HG03354 (cell line): Measurements from ENCODE around the gene FASTKD3.
"Not testable (repeated sequence)": the region's sequence is repeated elsewhere in the genome, so short reads cannot be mapped to it uniquely, and the experiment has no call there.

ENCODE experiments used
- ATAC-seq: cut with Tn5 transposase; IDR thresholded peaks from one replicate; pipeline ENCODE4 v1.9.1; 2021; ENCODE audit warnings: mild to moderate bottlenecking; ENCODE audit not compliant: unreplicated experiment, poor library complexity, severe bottlenecking

FASTKD3 gene, protein sequence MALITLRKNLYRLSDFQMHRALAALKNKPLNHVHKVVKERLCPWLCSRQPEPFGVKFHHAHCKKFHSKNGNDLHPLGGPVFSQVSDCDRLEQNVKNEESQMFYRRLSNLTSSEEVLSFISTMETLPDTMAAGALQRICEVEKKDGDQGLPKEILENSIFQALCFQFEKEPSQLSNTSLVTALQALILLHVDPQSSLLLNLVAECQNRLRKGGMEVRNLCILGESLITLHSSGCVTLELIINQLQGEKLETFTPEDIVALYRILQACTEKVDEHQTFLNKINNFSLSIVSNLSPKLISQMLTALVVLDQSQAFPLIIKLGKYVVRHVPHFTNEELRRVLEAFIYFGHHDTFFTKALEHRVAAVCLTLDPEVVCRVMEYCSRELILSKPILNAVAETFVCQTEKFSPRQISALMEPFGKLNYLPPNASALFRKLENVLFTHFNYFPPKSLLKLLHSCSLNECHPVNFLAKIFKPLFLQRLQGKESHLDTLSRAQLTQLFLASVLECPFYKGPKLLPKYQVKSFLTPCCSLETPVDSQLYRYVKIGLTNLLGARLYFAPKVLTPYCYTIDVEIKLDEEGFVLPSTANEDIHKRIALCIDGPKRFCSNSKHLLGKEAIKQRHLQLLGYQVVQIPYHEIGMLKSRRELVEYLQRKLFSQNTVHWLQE

DNA sequence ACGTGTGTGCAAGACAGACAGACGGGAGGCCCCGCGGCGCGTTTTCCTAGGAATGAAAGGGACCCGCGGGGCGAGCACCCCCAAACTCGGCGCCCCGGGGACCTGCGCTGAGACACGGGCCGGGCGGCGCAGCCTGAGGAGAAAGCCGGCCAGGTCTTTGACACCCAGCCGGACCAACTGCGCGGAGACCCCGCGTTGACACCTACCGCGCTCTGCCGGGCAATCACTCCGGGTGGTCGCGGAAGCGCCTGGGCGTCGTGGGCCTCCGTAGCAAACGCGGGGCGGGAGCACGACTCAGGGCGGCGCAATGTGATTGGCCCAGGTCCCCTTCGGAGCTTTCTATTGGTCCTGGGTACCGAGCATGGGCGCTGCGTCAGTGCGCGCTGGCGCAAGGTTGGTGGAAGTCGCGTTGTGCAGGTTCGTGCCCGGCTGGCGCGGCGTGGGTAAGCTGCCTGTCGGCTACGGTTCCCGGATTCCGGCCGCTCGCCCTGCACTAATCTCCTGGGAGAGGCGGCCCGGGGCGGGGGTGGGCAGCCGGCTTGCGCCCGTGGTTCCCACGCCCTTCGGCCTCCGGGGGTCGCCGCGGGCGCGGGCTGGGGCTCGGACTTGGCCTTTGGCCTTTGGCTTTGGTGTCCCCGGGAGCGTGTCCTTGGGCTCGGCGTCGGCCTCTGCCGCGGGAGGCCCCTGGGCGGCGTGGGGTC is at the start of gene FASTKD3, which contains the start of gene MTRR:
TSS of gene FASTKD3 (minus strand) at position 259 of the 701 bp plus-strand sequence. CDS start 948 bp downstream, outside the sequence.
TSS of gene MTRR (plus strand) at position 376 of the 701 bp plus-strand sequence. CDS start 1,647 bp downstream, outside the sequence.
- ATAC-seq: peak; percentile 99

DNA sequence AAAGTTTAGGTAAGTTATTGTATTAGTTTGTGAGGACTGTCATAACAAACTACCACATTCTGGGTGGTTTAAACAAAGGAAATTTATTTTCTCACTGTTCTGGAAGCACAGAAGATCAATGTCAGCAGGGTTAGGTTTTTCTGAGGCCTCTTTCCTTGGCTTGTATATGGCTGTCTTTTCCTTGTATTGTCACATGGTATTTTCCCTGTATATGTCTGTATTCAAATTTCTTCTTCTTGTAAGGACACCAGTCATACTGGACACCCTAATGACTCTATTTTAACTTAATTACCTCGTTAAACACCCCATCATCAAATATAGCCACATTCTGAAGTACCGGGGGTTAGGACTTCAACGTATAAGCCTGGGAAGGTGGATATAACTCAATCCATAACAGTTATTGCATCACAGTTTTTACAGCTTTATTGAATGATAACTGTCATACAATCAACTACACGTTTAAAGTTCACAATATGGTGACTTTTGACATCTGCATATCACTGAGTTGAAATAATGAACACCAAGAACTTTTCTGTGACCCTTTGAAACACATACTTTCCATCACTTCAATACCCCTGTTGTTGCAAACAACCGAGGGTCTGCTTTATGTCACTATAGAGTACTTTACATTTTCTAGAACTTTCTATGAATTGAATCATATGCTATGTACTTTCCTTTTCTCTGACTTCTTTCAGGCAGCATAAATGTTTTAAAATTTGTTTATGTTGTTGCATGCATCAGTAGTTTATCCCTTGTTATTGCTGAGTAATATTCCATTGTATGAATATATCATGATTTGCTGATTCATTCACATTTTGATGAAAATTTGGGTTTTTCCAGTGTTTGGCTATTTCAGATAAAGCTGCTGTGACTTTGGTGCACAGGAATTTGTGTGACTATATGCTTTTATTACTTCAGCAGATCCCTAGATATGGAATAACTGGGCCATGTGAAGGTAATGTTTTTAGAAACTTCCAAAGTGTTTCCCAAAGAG is 48.6 kb upstream of the FASTKD3 start:
- no peak for ATAC-seq

DNA sequence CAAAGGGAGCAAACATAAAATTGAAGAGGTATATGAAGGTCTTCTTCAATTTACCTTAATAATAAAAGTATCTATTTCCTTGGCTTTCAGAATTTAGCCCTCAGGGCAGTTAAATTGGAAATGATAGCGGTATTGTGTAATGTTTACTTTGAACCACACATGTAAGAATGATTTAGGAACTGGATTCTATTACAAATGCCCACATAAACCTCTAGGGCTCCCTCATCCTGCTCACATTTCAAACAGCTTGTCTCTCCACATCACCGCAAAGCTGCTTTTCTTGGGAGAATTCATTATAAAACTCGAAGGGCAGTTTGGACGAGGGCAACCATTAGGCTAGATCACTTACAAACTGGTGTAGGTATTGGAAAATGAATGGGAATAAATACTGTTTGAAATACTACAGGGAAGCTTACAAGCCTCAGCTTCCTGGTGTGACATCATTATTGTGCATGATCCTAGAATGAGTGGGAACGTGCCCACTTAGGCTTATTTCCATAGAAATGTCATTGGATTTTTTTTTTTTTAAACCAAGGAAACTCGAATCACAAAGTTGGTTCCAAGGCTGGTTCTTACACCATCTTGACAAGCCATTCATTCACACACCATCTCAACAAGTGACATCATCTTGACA is 47.5 kb upstream of the FASTKD3 start:
- ATAC-seq: no peak

DNA sequence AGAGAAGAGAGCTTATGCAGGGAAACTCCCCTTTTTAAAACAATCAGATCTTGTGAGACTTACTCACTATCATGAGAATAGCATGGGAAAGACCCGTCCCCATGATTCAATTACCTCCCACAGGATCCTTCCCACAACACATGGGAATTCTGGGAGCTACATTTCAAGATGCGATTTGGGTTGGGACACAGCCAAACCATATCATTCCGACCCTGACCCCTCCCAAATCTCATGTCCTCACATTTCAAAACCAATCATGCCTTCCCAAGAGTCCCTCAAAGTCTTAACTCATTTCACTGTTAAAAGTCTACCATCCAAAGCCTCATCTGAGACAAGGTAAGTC is 42.6 kb upstream of the FASTKD3 start:
- ATAC-seq: not testable (repeated sequence)

DNA sequence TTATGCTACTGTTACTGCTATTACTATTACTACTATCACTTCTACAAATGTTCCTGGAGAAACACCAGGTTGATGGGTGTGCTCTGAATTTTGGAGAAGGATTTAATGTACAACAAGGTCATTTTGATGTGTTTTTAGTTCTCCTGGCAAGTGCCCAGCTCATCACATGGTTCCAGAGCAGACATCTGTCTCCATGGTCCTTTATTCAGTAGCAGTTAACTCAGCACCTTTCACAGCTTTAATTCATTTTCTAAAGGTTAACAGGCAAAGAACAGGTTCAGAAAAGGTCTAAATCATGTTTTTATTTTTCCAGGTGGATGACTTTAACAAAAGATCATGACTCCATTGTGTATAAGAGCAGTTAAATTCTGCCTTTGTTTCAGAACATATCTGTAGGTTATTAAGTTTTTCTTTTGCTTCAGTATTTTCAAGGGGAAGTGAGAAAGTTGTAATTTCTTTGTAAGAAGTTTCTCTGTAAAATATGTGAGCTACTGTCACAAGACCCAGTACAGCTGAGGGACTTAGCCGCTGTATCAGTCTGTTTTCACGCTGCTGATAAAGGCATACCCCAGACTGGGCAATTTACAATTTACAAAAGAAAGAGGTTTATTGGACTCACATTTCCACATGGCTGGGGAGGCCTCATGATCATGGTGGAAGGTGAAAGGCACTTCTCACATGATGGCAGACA is 42.1 kb upstream of the FASTKD3 start:
- peak; percentile 63 for ATAC-seq

DNA sequence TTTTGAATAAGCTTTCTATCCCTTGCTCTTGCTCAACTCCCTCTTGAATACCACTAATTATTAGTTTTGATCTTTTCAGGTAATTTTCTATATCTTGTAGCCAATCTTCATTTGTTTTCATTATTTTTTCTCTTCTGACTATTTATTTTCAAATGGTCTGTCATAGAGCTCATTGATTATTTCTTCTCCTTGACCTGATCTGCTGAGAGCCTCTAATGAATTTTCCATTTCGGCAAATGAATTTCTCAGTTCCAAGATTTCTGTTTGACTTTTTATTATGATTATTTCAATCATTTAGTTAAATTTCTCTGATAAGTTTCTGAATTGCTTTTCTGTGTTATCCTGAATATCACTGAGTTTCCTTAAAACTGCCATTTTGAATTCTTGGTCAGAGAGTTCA is 39.5 kb upstream of the FASTKD3 start:
- ATAC-seq: no peak

DNA sequence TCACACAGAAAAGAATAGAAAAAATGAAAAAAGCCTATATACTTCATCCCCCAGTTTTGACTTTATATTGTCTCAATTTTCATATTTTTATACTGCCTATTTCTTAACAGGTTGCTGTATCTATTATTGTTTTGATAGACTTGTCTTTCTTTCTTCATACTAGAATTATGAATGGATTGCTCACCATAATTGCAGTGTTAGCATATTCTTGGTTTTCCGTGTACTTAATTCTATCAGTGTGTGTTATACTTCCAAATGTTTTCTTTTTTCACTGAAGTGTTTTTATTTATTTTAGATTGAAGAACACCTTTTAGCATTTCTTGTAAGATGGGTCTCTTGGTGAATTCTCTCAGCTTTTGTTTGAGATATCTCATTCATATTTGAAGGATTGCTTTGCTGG is 38.8 kb upstream of the FASTKD3 start:
- no peak for ATAC-seq

DNA sequence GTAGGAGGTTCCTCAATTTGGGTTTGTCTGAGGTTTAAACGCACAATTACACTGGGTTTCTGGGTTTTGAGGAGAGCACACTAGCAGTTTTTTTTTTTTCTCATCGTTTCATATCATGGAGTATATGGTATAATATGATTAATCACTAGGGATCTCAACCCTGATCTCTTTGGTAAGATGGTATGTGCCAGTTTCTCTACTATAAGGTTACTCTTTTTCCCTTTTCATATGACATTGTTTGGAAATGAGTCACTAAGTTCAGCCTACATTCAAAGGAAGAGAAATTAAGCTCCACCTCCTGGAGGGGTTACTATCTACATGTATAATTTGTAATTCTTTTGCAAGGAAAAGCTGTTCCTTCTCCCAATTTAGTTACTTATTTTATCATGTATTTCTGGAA is 35.3 kb upstream of the FASTKD3 start:
- ATAC-seq: no peak

DNA sequence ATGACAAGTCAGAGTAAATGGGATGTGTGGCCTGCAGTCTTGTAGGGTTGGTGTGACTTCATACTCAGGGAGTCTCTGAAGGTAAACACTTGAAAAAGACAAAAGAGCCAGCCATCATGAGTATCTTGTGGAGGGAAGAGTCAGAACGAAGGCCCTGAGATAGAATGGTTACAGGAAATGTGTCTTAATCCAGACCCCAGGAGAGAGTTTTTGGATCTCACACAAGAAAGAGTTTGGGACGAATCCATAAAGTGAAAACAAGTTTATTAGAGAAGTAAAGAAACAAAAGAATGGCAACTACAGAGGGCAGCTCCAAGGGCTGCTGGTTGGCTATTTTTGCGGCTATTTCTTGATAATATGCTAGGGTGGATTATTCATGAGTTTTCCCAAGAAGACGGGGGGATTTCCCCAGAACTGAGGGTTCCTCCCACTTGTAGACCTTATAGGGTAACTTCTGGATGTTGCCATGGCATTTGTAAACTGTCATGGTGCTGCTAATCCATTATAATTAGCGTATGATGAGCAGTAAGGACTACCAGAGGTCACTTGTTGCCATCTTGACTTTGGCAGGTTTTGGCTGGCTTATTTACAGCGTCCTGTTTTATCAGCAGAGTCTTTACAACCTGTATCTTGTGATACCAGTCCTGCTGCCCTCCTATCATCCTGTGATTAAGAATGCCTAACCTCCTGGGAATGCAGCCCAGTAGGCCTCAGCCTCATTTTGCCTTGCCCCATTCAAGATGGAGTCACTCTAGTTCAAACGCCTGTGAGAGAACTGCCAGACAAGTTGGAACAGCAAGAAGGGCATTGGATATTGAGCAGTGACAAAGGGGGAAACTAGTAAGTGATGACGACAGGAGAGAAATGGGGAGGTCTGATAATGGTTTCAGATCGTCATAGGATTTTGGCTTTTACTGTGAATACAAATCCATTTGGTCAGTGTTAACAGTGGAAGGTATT is 34.1 kb upstream of the FASTKD3 start:
- ATAC-seq: no peak

DNA sequence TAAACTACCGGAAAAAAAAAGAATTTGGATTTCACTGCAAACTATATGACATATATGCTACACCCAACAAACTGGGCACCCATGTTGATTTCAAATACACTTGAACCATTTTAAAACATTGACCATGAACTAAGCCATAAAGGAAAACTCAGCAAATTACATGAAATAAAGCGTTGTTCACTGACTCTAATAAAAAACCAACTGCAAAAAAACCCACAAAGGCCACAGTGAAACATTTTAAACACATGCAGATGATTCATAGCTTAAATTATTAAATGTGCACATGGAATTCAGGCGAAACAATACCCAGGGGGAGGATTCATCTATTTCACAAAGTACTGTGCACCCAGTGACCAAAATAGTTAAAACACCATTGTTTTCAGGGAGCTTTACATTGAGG is 33.4 kb upstream of the FASTKD3 start:
- ATAC-seq: no peak

DNA sequence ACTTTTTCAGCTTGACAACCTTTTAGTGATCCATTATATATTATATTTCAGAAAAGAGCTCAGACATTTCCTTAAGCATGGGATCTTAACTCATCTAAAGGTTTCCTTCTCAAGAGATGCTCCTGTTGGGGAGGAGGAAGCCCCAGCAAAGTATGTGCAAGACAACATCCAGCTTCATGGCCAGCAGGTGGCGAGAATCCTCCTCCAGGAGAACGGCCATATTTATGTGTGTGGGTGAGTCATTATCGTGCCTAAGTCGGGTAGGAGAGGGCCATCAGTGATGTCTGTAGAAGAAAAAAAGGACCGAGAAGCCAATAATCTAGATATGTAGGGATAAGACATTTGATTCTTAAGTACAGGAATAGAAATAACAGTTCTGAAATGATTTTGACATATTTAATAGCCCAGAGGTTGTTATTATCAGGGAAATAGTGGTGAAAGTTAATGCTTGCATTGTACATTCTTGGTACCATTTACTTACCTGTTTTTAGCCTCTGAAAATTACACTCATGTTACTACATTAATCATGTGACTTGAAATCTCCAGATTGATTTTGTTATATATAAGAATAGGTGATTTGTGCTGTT is 28.3 kb upstream of the FASTKD3 start:
- ATAC-seq: no peak

DNA sequence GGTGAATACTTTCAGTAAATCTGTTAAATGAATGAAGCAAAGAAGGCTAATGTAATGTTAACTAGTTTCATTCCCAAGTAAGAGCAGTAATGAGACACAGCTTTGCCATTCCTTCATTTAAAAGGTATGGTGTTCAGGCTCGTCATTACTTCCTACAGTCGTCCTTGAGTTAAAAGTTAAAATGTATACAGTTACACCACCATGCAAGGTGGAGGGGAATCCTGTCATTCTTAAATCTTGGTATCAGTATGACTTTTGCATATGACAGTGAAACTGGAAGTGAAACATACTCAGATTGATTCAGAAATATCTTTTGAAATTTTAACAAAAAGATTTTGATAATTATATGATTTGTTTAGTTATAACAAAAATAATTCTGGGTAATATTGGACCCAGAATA is 26.0 kb upstream of the FASTKD3 start:
- peak; percentile 98 for ATAC-seq

DNA sequence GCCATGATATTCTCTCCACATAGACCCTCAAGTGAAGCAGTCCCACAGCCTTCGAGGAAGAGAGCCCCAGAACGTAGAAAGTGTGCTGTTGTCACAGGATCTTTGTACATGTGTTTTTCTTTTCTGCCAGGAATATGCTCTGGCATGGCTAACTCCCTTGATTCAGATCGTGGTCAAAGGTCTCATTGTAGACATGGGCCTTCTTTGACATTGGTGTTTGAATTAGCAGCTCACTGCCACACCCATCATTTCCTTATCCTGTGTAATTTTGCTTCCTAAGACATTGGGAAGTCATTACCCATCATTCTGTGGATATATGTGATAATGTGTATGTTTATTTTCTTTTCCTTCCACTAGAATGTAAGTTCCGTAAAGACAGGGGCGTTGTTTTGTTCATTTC is 25.6 kb upstream of the FASTKD3 start:
- peak; percentile 2 for ATAC-seq

DNA sequence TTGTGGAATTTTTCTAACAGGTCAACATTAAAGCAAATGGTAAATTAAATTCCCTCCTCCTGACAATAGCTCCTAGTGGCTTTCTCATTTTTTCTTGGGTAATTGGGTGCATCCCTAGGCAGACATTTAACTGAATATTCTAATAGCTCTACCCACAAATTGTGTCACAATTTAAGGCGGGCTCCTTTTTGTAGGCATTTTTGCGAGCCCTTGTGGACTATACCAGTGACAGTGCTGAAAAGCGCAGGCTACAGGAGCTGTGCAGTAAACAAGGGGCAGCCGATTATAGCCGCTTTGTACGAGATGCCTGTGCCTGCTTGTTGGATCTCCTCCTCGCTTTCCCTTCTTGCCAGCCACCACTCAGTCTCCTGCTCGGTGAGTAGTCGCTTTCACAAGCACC is 20.1 kb upstream of the FASTKD3 start:
- ATAC-seq: no peak

DNA sequence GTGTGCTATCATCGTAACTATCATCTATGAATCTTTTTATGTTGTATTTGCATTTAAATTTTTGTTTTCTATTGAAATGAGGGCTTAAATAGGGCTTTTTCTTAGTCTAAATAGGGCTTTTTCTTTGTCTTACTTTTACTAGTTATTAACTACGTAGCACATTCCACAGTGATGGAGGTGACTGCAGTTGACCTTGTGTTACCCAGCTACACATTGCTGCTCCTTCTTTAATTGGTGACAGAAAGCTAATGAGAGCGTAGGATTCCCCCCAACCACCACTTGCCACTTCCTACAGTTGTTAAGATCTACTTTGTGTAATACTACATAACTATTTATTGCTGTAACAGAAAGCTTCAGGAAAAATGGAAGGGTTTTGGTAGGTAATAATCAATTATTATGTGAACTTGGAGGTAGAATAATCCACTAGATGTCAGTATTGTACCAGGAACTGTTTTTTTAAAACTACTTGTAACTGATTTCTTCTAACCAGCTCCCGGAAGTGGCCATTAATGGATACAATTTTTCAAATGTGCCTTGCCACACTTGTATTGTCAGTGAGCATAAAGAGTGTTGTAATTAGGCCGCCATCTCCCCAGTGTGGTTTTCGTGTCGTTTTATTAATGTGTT is 18.1 kb upstream of the FASTKD3 start:
- peak; percentile 64 for ATAC-seq

DNA sequence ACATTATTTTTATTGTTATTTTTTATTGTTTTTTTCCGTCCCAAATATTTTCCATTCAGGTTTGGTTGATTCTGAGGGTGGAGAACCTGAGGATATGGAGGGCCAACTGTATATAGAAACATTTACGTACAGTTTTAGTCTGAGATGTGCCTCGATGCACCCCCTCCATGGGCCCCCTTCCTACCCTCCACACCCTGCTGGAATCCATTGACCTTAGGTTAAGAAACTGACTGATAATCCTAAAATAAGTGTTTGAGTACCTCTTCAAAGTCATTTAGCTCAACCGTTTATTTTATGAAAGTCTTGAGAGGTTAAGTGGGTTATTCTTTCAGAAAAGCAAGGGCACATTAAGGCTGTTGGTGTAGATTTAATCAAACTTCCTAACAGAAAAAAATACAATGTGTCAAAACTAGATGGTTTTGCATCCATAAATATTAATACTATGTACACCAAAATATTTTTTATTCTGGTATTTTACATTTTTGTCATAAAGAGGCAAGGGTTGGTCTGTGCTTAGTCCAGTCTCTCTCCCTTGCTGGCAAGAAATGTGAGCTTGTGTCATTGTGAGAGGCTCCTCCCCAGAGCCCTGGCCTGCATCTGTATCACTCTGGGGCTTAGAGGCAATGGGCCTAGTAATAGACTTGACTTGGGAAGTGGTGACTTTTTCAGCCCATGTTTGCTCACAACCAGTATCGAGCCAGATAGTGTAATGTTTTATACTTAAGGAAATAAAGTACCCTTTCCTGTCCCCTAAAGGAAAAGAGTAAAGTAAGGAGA is 15.8 kb upstream of the FASTKD3 start:
- no peak for ATAC-seq
